ENCODE data around the gene FBXO33. TPM values are rescaled to one million over a fixed set of nuclear protein-coding genes. Genes with fewer than 3 reads are reported as not detected.

Gene FBXO33
- 11.5 TPM for total RNA-seq

- peak; percentile 98 for DNase-seq
These were observed at the start of gene FBXO33 for GRCh38 chr14:39432179-39432618. TSS of gene FBXO33 (minus strand) at chr14:39432433. CDS start at chr14:39432162, 271 bp downstream.

GRCh38 chr14:39474416-39474911 lies 42.2 kb upstream of the FBXO33 start:
- no peak for DNase-seq

- no peak for DNase-seq
These were observed 39.8 kb upstream of the FBXO33 start for GRCh38 chr14:39472078-39472477.

GRCh38 chr14:39469094-39469710 lies 37.0 kb upstream of the FBXO33 start:
- peak; percentile 25 for DNase-seq

- no peak for DNase-seq
These were observed 35.8 kb upstream of the FBXO33 start for GRCh38 chr14:39467889-39468524.

GRCh38 chr14:39459795-39460478 lies 27.7 kb upstream of the FBXO33 start:
- no peak for DNase-seq

- DNase-seq = no peak
These were observed 24.5 kb upstream of the FBXO33 start for GRCh38 chr14:39456702-39457250.

GRCh38 chr14:39454906-39455539 lies 22.8 kb upstream of the FBXO33 start:
- no peak for DNase-seq

GRCh38 chr14:39452680-39453079 lies 20.4 kb upstream of the FBXO33 start:
- no peak for DNase-seq

GRCh38 chr14:39451811-39452210 lies 19.6 kb upstream of the FBXO33 start:
- DNase-seq = no peak

GRCh38 chr14:39447175-39447661 lies 15.0 kb upstream of the FBXO33 start:
- DNase-seq = no peak

- DNase-seq = no peak
These were observed 14.0 kb upstream of the FBXO33 start for GRCh38 chr14:39446131-39446744.

GRCh38 chr14:39442293-39442692 lies 10.1 kb upstream of the FBXO33 start:
- no peak for DNase-seq

GRCh38 chr14:39441805-39442204 lies 9.6 kb upstream of the FBXO33 start:
- DNase-seq = no peak

GRCh38 chr14:39440975-39441374 lies 8.7 kb upstream of the FBXO33 start:
- no peak for DNase-seq

- DNase-seq = no peak
These were observed 3.0 kb upstream of the FBXO33 start for GRCh38 chr14:39435241-39435640.

GRCh38 chr14:39434401-39434800 lies 2.2 kb upstream of the FBXO33 start:
- no peak for DNase-seq

- DNase-seq = peak; percentile 5
These were observed 1.2 kb upstream of the FBXO33 start for GRCh38 chr14:39433452-39433813.

GRCh38 chr14:39432619-39433451 lies 602 bp upstream of the FBXO33 start:
- peak; percentile 94 for DNase-seq

- DNase-seq = peak; percentile 68
These were observed 636 bp downstream of the FBXO33 start for GRCh38 chr14:39431416-39432178.
